Activated CD8-positive, alpha-beta T cell treated with anti-CD3 and anti-CD28 coated beads, Interleukin-2, amount 10 ng/mL, durations not matched to agents 7 days and 5 days (primary cell): ENCODE results near the gene DCDC1. TPM values are rescaled to one million over a fixed set of nuclear protein-coding genes. Genes with fewer than 3 reads are reported as not detected.

Source experiments
- ATAC-seq: fragments of 150-1000 bp; cut with Tn5 transposase; one replicate; pipeline ENCODE4 v1.10.0; 2021; ENCODE audit warnings: moderate library complexity
- CTCF ChIA-PET: fragments of 350-600 bp; sonication (Branson Sonifier 250); formaldehyde crosslinking; loops from one replicate; lab custom pipeline; 2021; ENCODE audit warnings: antibody characterized with exemption; lab: Charles Lee
- POLR2A ChIA-PET: fragments of 350-600 bp; sonication (Branson Sonifier 250); formaldehyde crosslinking; loops from one replicate; lab custom pipeline; 2021; ENCODE audit warnings: antibody characterized with exemption; lab: Charles Lee
- DNase-seq: peaks from one replicate; pipeline ENCODE4 v3.0.0-alpha.2; 2020
- H3K27ac Mint-ChIP-seq: one replicate; pipeline ENCODE4 v1.8.0; 2021; ENCODE audit warnings: mild to moderate bottlenecking, mixed read lengths
- H3K27me3 Mint-ChIP-seq: one replicate; pipeline ENCODE4 v1.8.0; 2021; ENCODE audit warnings: low read depth, mixed read lengths
- H3K36me3 Mint-ChIP-seq: one replicate; pipeline ENCODE4 v1.8.0; 2021; ENCODE audit warnings: low read depth, mixed read lengths
- H3K4me1 Mint-ChIP-seq: one replicate; pipeline ENCODE4 v1.8.0; 2021; ENCODE audit warnings: low read depth, mixed read lengths
- H3K4me3 Mint-ChIP-seq: one replicate; pipeline ENCODE4 v1.8.0; 2021; ENCODE audit warnings: mild to moderate bottlenecking, mixed read lengths
- H3K9me3 Mint-ChIP-seq: one replicate; pipeline ENCODE4 v1.8.0; 2022; ENCODE audit warnings: mixed read lengths; ENCODE audit not compliant: insufficient read depth
- total RNA-seq, 2 experiments: library from RNA; stranded (reverse); gene quantifications; one replicate each; pipeline ENCODE4 v1.2.3, GENCODE V29; 2021

Gene DCDC1
- total RNA-seq, 2 experiments from 2014 or later: not detected

DNA sequence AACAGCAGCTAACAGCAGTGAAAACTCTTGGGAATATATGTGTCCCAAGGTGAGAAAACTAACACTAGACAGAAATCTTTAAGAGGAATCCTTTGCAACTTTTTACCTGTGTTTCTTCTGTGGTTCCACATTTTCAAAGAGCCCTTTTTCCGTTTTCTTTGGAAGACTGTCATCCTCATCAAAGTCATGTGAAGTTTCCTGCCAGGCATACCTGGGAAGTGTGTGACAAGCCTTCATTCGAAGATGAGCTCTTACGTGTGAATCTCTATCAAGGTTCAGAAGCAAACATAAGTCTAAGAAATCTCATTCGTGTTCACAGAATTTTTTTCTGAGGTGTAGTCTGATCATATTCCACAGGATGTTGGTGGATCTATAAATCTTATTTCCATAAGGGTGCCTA, 452.8 kb downstream of the DCDC1 start:
- Mint-ChIP-seq H3K4me3 (no peak overlapping the region), H3K27me3 (no peaks in the 10 kb centered on the region), H3K9me3 (no peaks in the 10 kb centered on the region), H3K27ac (no peak overlapping the region), H3K4me1 (no peaks in the 10 kb centered on the region), H3K36me3 (no peaks in the 10 kb centered on the region)
- ATAC-seq (no peak), DNase-seq (no peak)
- CTCF ChIA-PET: interaction anchor here (1.6 kb wide), 2 partner anchors 9 to 573 kb away, joined by 5 read pairs; no protein-coding TSS in a partner anchor
- POLR2A ChIA-PET: no interaction called here

DNA sequence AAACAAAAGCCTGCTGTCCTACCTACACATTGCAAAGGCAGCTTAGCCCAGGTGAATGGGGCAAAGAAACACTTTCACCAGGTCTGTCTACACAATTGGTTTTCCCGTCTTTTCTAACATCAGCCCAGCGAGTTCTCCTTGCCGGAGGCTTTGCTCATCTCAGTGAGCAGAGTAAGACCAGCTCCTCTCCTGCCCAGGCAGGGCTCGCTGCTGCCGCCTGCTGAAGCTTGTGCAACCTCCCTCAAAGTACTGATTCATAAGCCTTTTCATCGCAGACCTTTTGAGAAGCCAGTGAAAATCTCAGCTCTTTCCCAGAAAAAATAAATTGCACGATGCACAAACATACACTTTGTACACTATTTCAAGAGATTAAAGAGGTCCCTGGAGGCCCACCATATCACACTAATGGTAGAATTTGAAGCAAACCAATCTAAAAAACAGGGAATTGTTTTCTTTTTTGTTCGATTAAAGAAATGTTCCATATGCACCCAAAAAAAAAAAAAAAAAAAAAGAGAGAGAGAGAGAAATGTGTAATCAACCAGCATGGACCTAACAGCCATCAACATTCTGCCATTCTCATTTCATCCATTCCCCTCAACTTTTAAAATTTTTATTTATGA, 455.3 kb downstream of the DCDC1 start:
- Mint-ChIP-seq H3K4me1 (no peaks in the 10 kb centered on the region), H3K36me3 (no peaks in the 10 kb centered on the region), H3K27ac (no peak overlapping the region), H3K4me3 (no peak overlapping the region), H3K27me3 (no peaks in the 10 kb centered on the region), H3K9me3 (no peaks in the 10 kb centered on the region)
- ChIA-PET POLR2A (no interaction called here), CTCF (interaction anchor here (0.7 to 1.3 kb wide), 3 partner anchors 10 to 569 kb away, joined by 3 to 6 read pairs (median 4); no protein-coding TSS in a partner anchor)
- no peak for ATAC-seq
- DNase-seq: no peak

GRCh38 chr11:30911247-30911646, 458.3 kb downstream of the DCDC1 start:
- no peaks in the 10 kb centered on the region for H3K27me3 Mint-ChIP-seq
- H3K9me3 Mint-ChIP-seq: no peaks in the 10 kb centered on the region
- H3K4me3 Mint-ChIP-seq: no peak overlapping the region
- H3K27ac Mint-ChIP-seq: no peak overlapping the region
- no peaks in the 10 kb centered on the region for H3K36me3 Mint-ChIP-seq
- DNase-seq: no peak
- CTCF ChIA-PET: no interaction called here
- H3K4me1 Mint-ChIP-seq: no peaks in the 10 kb centered on the region
- POLR2A ChIA-PET: no interaction called here
- ATAC-seq: no peak

DNA sequence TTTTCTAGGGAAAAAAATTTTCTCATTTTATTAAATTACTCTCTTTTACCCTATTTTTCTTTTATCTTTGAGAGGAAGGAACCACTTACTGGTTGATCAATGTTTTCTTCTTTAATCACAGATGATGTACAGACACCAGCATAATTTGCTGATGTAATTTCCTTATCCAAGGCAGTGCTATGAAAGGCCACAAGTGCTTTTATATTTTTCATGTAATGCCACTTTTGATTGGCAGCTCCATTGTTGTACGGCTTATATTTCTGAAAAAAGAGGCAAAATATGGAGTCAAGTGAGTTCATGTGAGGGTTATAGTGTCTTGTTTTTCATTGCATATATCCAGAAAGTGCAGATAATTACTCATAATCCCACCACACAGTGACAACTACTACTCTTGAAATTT, 460.7 kb downstream of the DCDC1 start:
- ChIA-PET POLR2A (no interaction called here), CTCF (no interaction called here)
- Mint-ChIP-seq H3K4me3 (no peak overlapping the region), H3K4me1 (no peaks in the 10 kb centered on the region), H3K27me3 (no peaks in the 10 kb centered on the region), H3K27ac (no peak overlapping the region), H3K9me3 (no peaks in the 10 kb centered on the region), H3K36me3 (no peaks in the 10 kb centered on the region)
- DNase-seq (no peak), ATAC-seq (no peak)

DNA sequence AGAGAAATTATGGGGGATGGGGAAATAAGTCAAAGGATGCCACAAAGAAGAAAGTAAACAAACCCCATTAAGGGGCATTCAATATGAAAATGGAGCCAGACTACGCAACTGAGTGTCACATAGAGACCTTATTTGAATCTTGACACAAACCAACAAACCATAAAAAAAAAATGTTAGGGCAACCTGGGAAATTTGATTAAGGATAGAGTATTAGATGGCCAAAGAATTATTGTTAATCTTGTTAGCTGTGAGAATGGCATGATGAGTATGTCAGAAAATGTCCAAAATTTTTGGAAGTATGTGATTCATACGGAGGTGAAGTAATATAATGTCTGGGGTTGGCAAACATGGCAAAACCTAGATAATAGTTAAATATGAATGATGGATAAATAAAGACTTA, 461.3 kb downstream of the DCDC1 start:
- ATAC-seq: no peak
- DNase-seq: no peak
- H3K36me3 Mint-ChIP-seq: no peaks in the 10 kb centered on the region
- no peaks in the 10 kb centered on the region for H3K9me3 Mint-ChIP-seq
- ChIA-PET POLR2A (no interaction called here), CTCF (interaction anchor here (1.1 kb wide), 1 partner anchor 10 kb away, joined by 5 read pairs; no protein-coding TSS in a partner anchor)
- H3K4me1 Mint-ChIP-seq: no peaks in the 10 kb centered on the region
- no peaks in the 10 kb centered on the region for H3K27me3 Mint-ChIP-seq
- H3K27ac Mint-ChIP-seq: no peak overlapping the region
- no peak overlapping the region for H3K4me3 Mint-ChIP-seq

DNA sequence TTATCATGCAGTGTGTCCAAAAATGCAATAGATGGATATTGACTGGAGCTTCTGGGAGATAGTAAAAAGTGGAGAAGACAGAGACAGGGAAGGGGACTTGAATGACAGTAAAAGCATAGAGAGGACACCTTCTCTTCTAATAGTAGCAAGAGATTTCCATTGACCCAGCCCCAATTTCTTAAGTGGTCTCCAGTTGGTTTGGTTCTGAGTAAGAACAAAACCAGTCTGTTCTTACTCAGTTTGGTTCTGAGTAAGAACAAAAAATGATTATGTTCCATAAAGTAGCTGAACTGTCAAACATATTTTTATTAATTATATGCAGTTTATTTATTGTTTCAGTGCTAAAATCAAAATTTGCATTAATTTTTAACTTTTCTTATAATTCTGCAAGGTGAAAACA, 466.6 kb downstream of the DCDC1 start:
- Mint-ChIP-seq H3K36me3 (no peaks in the 10 kb centered on the region), H3K27ac (no peak overlapping the region), H3K27me3 (no peaks in the 10 kb centered on the region), H3K4me1 (no peaks in the 10 kb centered on the region), H3K4me3 (no peak overlapping the region), H3K9me3 (no peaks in the 10 kb centered on the region)
- ChIA-PET POLR2A (no interaction called here), CTCF (interaction anchor here (1.1 to 1.7 kb wide), 2 partner anchors 15 to 558 kb away, joined by 4 to 5 read pairs; no protein-coding TSS in a partner anchor)
- ATAC-seq: no peak
- DNase-seq: no peak

DNA sequence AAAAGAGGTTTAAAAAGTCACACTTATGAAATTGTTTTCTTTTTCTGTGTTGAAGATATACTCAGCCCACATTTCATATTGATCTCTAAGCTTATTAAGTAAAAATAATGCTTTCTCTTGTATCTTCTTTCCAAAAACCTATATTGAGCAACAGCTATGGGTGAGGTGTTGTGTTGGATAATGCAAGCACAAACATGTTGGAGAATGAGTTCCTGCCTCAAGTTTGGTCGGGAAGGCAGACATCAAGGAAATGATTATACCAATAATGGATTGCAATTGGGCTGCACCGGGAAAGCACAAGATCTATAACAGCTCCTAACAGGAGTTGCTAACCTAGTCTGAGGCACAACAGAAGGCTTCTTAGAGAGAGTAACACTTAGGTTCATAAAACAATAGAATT, 474.5 kb downstream of the DCDC1 start:
- H3K27me3 Mint-ChIP-seq: no peaks in the 10 kb centered on the region
- H3K4me1 Mint-ChIP-seq: no peaks in the 10 kb centered on the region
- DNase-seq (no peak), ATAC-seq (no peak)
- POLR2A ChIA-PET: no interaction called here
- H3K9me3 Mint-ChIP-seq: no peaks in the 10 kb centered on the region
- no peak overlapping the region for H3K4me3 Mint-ChIP-seq
- no peaks in the 10 kb centered on the region for H3K36me3 Mint-ChIP-seq
- CTCF ChIA-PET: no interaction called here
- no peak overlapping the region for H3K27ac Mint-ChIP-seq

GRCh38 chr11:30893318-30893717, 476.2 kb downstream of the DCDC1 start:
- no peak for ATAC-seq
- CTCF ChIA-PET: no interaction called here
- H3K36me3 Mint-ChIP-seq: no peaks in the 10 kb centered on the region
- no peak overlapping the region for H3K4me3 Mint-ChIP-seq
- POLR2A ChIA-PET: no interaction called here
- DNase-seq: no peak
- no peak overlapping the region for H3K27ac Mint-ChIP-seq
- no peaks in the 10 kb centered on the region for H3K27me3 Mint-ChIP-seq
- H3K9me3 Mint-ChIP-seq: no peaks in the 10 kb centered on the region
- H3K4me1 Mint-ChIP-seq: no peaks in the 10 kb centered on the region

DNA sequence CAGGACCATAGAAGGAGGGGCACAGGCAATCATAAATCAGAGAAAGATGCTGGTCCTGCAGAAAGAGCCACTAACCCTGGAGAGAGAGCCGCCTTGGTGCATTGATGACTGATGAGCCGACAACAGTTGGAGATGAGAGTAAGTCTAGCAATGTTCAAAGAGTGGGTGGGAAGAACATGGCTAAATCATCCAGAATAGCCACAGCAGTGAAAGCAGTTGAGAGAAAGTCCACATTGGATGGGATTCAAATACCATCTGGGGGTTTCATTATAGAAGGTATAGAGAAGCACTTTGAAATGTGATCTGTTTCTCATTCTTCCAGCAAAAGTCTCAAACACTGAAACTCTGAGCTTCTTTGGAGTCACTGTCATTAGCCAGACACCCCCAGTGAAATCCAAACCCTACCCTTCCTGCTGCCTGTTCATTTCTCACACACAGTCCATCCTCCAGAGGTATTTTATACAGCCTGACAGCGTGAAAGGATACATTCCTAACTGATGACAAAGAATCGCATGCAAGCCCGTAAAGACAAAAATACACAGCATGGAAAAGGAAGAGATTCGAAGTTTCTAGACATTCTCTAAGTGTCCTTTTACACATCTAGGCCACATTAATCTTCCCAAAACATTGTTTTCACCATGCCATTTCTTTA, 480.3 kb downstream of the DCDC1 start:
- Mint-ChIP-seq H3K27me3 (no peaks in the 10 kb centered on the region), H3K4me1 (no peaks in the 10 kb centered on the region), H3K4me3 (no peak overlapping the region), H3K36me3 (no peaks in the 10 kb centered on the region), H3K27ac (no peak overlapping the region), H3K9me3 (no peaks in the 10 kb centered on the region)
- CTCF ChIA-PET: no interaction called here
- ATAC-seq: no peak
- POLR2A ChIA-PET: no interaction called here
- DNase-seq: no peak

- no peaks in the 10 kb centered on the region for H3K4me1 Mint-ChIP-seq
- H3K36me3 Mint-ChIP-seq: no peaks in the 10 kb centered on the region
- POLR2A ChIA-PET: no interaction called here
- H3K9me3 Mint-ChIP-seq: no peaks in the 10 kb centered on the region
- H3K27me3 Mint-ChIP-seq: no peaks in the 10 kb centered on the region
- CTCF ChIA-PET: interaction anchor here (0.8 kb wide), 1 partner anchor 38 kb away, joined by 3 read pairs; no protein-coding TSS in a partner anchor
- no peak for ATAC-seq
- no peak overlapping the region for H3K4me3 Mint-ChIP-seq
- no peak for DNase-seq
- H3K27ac Mint-ChIP-seq: no peak overlapping the region
Measured at GRCh38 chr11:30879322-30880005, 490.1 kb downstream of the DCDC1 start.

GRCh38 chr11:30878400-30878799, 491.1 kb downstream of the DCDC1 start:
- ATAC-seq: no peak
- no peak overlapping the region for H3K4me3 Mint-ChIP-seq
- no peak for DNase-seq
- no peaks in the 10 kb centered on the region for H3K4me1 Mint-ChIP-seq
- CTCF ChIA-PET: no interaction called here
- H3K9me3 Mint-ChIP-seq: no peaks in the 10 kb centered on the region
- no peaks in the 10 kb centered on the region for H3K36me3 Mint-ChIP-seq
- H3K27ac Mint-ChIP-seq: no peak overlapping the region
- H3K27me3 Mint-ChIP-seq: no peaks in the 10 kb centered on the region
- POLR2A ChIA-PET: no interaction called here
